Measurements from ENCODE around the gene TAAR9.

The TAAR9 gene

DNA sequence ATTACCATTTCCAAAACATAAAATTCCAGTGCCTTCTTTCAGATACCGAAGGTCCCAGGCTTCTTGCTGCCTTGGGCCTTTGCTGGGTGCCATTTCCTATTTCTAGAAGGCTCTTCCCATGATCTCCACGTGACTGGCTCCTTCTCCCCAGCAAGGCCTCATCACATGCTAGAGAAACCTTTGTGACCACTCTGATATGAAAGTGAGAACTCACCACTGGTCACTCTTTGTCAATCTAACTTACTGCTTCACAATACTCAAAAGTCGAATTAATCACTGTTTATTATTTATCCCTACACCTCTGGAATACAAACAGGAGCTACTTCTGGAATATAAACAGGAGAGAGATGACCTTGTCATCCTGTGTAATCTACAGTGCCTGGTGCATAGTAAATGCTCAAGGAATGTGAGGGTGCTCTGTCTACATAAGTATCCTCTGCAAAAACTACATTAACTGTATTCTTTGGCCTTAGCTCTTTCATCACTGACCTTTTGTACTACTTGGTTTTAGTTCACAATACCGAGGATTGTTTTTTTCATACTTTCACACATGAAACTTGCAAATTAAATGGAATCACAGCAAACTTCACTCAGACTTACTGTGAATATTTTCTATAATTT is 26.8 kb upstream of the TAAR9 start:
- no peak overlapping the region for H3K27ac ChIP-seq

DNA sequence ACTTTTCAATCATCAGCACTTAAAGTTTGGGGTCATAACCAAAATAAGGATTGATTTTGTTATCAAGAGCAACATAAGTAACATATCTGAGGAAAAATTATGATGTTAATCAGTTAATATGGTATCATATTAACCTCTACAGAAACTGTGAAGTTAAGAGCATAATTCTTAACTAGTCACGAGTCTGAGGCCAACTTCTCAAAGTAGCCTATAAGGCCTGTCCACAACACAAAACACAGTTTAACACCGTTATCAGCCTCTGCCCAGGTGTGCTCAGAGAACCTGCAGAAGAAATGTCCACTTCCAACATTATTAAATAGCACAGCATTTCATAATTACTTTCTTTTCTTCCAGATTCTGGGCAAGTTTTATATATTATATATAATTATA is 26.3 kb upstream of the TAAR9 start:
- TF ChIP-seq, protein P1, sequence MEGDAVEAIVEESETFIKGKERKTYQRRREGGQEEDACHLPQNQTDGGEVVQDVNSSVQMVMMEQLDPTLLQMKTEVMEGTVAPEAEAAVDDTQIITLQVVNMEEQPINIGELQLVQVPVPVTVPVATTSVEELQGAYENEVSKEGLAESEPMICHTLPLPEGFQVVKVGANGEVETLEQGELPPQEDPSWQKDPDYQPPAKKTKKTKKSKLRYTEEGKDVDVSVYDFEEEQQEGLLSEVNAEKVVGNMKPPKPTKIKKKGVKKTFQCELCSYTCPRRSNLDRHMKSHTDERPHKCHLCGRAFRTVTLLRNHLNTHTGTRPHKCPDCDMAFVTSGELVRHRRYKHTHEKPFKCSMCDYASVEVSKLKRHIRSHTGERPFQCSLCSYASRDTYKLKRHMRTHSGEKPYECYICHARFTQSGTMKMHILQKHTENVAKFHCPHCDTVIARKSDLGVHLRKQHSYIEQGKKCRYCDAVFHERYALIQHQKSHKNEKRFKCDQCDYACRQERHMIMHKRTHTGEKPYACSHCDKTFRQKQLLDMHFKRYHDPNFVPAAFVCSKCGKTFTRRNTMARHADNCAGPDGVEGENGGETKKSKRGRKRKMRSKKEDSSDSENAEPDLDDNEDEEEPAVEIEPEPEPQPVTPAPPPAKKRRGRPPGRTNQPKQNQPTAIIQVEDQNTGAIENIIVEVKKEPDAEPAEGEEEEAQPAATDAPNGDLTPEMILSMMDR (IDR thresholded peaks at IDR 0.05; ENCODE audit: low read depth, low read length, missing control alignments) = no peak
- no peak overlapping the region for H3K27ac ChIP-seq
- in situ Hi-C loops (cut with HindIII; ENCODE audit: low pct_ligation_motif_present, low sequenced_read_pairs) = no loop called here
- H3K36me3 ChIP-seq (replicated peaks) = no peaks in the 10 kb centered on the region
- H3K27me3 ChIP-seq (replicated peaks) = no peaks in the 10 kb centered on the region
- no peak for DNase-seq
- peak overlapping the region; percentile 85 for H3K4me3 ChIP-seq (ENCODE audit: low read depth, low read length)

More for the DNA sequence above, 26.8 kb upstream of the TAAR9 start:
- TF ChIP-seq, protein P1 (IDR thresholded peaks at IDR 0.05; ENCODE audit: low read depth, low read length, missing control alignments) = no peak
- H3K27me3 ChIP-seq (replicated peaks) = no peaks in the 10 kb centered on the region
- in situ Hi-C loops (cut with HindIII; ENCODE audit: low pct_ligation_motif_present, low sequenced_read_pairs) = no loop called here
- no peaks in the 10 kb centered on the region for H3K36me3 ChIP-seq (replicated peaks)
- no peak for DNase-seq
- H3K4me3 ChIP-seq (ENCODE audit: low read depth, low read length) = peak overlapping the region; percentile 85

DNA sequence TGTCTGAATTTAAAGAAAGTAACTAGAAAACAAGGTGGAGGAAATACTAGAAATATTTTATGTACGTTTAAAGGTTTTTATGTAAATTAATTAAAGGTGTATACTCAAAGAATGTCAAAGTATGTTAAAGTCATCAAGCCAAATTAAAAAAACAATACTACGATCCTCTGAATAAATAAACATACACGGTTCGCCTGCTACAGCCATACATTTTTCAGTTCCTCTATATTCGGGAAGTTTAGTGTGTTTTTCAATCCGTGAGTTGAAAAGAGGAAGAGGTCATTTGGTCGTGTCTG is 25.8 kb upstream of the TAAR9 start:
- DNase-seq = no peak
- no peaks in the 10 kb centered on the region for H3K36me3 ChIP-seq (replicated peaks)
- peak overlapping the region; percentile 76 for H3K27ac ChIP-seq
- in situ Hi-C loops (cut with HindIII; ENCODE audit: low pct_ligation_motif_present, low sequenced_read_pairs) = no loop called here
- H3K4me3 ChIP-seq (ENCODE audit: low read depth, low read length) = peak overlapping the region; percentile 85
- TF ChIP-seq, protein P1 (IDR thresholded peaks at IDR 0.05; ENCODE audit: low read depth, low read length, missing control alignments) = no peak
- no peaks in the 10 kb centered on the region for H3K27me3 ChIP-seq (replicated peaks)

DNA sequence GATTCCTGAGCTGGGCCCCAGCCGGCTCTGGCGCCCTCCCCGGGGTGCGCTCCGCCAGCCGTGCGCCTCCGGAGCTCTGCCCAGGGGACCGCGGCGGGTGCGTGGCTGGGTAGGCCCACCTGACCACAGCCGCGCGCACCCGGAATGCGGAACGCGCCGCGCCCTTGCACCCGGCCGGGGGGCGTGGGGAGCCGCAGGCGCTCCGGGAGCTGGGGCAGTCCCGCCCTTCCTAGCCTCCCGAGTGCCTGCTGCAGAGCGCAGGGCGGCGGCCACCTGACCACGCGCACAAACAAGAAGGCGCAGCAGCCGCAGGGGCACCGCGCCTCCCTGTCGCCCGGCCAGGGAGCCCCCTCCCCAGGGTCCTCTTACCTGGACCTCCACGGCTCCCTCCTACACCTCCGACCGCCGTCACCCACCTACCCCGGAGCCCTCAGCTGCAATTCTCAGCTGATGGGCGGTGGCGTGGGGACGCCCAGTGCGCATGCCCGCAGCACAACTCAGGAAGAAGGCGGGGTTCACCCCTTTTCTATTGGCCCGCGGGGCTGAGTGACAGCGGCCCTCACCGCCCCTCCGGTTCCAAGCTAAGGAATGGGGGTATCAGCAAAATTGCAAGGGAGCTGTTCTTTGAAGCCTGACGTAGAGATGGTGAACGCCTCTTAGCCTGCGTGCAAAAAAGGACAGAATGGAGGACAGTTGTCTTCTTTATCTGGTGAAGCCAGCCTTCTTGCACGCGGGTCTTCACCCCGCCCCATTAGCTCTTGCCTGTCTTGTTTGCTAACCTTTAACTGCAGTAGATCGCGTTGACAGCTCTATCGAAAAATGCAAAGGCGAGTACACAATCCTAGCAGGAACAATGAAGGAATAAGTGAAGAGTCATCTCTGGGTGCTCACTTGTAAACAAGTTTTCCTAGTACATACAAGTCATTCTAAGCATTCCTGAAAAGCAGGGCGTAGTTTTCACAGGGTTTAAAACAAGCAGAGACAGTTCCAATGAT is 25.1 kb upstream of the TAAR9 start, which contains the start of gene STX7:
STX7 (minus strand) TSS at position 479 of the 995 bp plus-strand sequence. CDS start 9,586 bp downstream, outside the sequence.
- TF ChIP-seq, protein P1 (IDR thresholded peaks at IDR 0.05; ENCODE audit: low read depth, low read length, missing control alignments) = no peak
- no peaks in the 10 kb centered on the region for H3K36me3 ChIP-seq (replicated peaks)
- H3K27ac ChIP-seq = peak within 1 kb of the TSS; percentile 76
- peak within 1 kb of the TSS; percentile 85 for H3K4me3 ChIP-seq (ENCODE audit: low read depth, low read length)
- in situ Hi-C loops (cut with HindIII; ENCODE audit: low pct_ligation_motif_present, low sequenced_read_pairs) = no loop called here
- peak; percentile 85 for DNase-seq
- no peaks in the 10 kb centered on the region for H3K27me3 ChIP-seq (replicated peaks)

DNA sequence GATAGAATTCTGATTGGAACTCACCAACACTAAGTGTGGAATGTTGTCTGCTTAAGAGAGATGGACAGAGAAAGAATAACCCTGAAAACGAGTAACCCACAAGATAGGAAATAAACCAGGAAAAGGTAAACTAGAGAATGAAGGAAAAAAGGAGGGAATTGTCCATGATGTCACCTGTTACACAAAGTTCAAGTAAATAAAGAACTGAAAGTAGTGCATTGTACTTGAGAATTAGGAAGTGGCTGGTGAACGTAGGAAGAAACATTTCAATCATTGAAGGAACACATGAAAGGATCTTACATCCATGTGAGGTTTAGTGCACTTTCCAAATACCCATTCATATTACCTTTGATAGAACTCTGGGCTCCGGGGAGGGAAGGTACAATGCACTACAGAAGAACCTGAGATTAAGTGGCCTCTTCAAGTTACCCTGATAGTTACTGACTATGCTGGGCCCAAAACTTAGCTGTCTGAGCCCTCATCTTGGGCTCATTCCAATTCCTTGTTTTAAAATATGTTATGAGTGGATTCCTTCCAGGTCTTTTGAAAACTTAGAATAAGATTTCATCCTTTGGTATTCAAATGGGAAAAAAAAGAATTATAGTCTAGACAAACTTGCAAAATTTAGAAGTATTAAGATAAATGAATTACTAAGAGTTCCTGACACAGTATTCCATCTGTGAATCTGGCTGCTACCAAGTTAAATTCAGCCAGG is 24.1 kb upstream of the TAAR9 start:
- no peak for DNase-seq
- in situ Hi-C loops (cut with HindIII; ENCODE audit: low pct_ligation_motif_present, low sequenced_read_pairs) = no loop called here
- TF ChIP-seq, protein P1 (IDR thresholded peaks at IDR 0.05; ENCODE audit: low read depth, low read length, missing control alignments) = no peak
- H3K27ac ChIP-seq = no peak overlapping the region
- H3K4me3 ChIP-seq (ENCODE audit: low read depth, low read length) = no peak overlapping the region
- H3K27me3 ChIP-seq (replicated peaks) = no peaks in the 10 kb centered on the region
- H3K36me3 ChIP-seq (replicated peaks) = no peaks in the 10 kb centered on the region

Data from brain microvascular endothelial cell (primary cell).